ENCODE measurements around the gene VPS13D.

Gene VPS13D

DNA sequence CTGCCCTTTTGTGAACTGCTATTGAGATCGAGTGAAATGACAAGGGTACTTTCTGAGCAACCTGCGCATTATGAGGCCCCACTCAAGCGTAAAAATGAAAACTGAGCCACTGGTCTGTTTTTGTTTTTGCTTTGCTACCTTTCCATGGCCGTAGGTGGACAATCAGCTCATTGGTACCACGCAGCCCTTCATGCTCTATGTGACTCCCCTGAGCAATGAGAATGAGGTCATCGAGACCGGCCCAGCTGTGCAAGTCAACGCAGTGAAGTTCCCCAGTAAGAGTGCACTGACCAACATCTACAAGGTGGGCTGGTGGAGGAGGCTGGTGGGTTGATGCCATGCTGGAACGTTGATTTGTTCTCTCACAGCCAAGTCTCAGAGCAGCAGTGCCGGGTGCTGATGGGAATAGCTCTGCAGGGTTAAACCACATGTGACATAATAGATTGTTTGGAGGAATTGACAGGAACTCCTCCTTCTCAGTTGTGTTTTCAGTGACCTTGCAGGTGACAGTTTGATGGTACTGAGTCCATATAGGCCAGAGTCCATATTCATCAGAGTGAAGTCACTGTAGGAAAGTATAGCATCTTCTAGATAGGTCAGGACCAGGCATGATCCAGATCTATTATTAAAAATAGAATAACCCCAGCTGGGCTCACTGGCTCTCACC lies 170.3 kb downstream of the VPS13D start:
- H3K4me3 ChIP-seq (ENCODE audit: low read depth, low read length): no peak overlapping the region

DNA sequence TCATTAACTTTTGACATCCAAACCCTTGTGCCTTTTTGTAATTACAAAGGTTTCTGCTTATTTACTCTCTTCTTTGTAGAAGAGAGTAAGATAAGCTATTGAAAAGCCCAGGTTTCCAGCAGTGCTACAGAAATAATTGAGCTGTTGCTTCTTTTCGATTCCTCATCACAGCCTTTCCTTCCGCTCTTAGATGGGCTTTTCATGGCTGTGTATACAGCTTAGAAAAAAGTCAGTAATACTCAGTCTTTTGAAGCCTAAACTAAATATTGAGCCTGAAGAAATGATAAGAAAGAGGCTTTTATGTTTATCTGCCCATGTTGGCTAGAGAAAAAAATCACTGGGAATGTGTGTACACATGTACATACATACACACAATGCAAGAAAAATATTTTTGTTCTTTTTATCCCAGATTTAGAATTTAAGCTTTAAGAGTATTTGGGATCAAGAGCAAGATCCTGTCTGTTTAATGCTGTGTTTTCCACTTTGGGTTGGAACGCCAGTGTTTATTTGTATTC lies 172.4 kb downstream of the VPS13D start:
- no peak overlapping the region for H3K4me3 ChIP-seq (ENCODE audit: low read depth, low read length)

DNA sequence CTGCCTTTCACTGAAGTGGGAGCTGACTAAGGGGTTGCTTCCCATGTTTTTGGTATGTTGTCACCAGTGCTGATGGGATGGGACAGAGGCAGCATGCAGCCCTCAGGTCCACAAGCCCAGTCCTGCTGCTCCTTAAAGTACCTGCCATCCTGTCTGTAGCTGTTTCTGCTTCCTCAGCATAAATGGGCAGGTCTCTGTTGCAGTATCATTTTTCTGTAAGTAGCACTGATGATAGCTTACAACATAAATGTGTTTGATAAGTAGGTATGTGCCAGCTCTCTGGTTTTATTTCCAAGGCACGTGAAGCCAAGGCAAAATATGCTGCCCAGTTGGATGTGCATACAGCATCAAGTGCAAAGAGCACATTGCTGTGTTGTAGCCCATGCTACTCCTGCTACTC lies 173.0 kb downstream of the VPS13D start:
- H3K4me3 ChIP-seq (ENCODE audit: low read depth, low read length): no peak overlapping the region

DNA sequence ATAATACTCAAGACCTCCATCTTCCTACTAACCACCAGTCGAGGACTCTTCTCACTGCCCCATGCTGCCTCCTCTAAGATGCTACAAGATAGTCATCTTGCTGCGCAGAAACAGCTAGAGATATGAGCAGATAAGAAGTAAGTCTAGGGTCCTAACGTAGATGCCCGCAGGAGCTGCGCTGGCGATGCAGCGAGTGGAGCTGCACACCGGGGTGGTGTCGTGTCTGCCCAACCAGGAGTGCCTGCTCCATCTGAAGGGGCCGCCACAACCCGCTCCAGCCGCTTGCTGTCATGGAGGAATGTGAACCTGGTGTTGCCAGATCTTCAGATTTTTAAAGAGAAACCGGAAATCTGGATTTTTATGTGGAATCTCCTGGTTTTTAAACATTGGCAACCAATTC lies 175.1 kb downstream of the VPS13D start:
- no peak overlapping the region for H3K4me3 ChIP-seq (ENCODE audit: low read depth, low read length)

DNA sequence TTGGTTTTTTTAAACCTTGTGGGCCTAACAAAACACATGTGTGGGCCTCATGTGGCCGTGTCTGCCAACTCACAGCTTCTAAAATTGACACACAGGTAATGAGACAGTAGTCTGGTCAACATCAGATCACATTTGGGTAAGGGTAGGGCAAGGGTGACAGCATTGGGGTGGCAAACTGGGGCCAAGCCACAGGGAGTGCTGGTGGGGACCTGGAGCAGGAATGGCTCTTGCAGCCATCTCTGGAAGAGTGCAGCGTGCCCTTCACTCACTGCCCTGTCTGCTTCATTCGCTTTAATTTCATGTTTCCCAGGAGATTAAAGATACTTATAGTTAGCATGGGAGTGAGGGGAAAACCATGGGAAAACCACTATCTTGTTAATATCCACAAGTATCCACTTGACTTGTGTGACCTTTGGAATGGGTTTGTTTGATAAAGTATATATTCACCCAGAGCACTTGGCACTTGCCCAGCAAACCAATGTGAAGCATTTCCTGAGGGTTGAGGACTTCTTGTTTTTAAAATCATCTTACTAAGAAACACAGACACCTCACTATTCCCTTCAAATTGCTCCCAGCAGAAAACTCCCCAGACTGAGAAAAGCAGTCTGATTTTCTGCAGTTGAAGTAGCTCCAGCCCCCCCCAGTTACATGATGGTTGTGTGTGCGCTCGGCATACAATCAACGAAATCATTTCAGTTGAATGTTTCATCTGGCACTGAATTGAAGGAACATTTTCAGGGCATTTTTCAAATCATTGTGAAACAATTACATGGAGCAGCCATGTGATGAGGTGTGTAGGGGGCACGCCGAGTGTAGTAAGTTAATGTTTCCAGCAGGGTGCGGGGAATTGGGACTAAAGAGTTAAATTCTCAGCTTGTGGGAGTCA lies 175.7 kb downstream of the VPS13D start:
- no peak overlapping the region for H3K4me3 ChIP-seq (ENCODE audit: low read depth, low read length)

DNA sequence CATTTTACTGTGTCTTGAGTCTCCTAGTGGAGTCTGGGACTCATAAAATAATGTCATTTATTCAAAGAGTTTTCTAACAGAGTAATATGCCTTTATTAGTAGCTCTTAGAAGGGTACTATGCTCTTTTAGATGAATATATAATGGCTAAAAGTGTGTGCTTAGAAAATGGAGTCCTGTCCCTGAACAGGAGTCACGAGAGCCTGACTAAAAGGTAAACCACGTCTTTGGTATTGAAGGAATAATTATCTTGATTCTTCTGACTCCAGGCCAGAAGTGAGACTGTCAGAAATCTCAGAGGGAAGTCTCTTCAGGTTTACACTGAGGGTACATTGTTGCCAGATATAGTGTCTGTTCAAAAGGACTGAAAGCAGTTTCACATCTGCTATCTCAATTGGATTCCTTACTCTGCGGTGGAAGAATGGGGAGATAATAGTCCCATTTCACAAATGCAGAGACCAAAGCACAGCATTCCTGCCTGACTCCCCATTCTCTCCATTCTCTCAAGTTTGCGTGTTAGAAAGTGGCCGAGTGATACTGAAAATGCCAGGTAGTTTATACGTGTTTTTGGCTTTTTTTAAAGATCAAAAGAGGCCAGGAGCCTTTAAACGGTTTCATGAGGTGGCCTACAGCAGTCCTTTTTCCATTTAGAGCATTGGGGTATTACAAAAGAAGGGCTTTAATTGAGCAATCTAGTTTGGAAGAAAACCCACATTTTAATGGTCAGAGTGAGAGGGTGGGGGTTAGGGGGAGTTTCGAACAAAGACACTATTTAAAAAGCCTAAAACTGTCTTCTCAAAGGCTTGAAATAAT lies 176.6 kb downstream of the VPS13D start:
- H3K4me3 ChIP-seq (ENCODE audit: low read depth, low read length): no peak overlapping the region

DNA sequence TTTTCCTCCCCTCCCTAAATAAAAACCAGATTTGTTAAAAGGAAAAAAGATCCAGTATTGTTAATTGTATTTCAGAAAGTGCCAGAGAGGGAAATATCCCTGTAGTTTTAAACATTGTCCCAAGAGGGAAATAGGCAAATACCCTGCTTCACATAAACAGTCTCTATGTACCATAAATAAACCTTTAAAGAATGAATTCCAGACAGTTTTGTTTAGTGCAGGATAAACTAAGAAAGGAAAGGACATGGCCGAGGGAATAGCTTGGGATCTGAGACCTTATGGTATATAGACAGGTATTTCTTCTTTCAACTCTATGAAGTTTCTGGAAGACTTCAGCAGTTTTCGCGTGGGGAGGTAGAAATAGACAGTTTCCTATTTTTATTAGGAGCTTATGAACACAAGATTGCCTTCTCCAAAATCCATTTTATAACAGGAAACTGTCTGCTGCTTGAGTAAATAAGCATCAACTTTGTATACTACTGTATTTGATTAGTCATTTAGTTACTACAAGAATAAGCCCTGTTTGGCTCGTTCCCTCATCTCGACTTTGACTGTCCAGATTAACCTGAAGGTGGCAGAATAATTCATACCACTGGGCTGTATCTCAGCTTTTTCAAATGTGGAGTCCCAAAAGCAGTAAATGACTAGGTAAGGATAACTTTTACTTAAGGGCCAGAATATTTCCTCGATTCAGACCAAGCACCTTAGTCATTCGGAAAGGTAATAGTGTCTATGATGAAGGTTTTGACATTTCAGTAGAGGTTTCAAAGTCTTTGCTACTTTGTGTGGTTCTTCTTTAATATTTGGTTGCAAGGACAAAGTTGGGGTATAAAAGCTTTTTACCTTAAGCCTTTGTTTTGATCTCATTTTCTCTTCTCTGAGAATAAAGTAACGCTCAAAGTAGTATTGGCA lies 177.5 kb downstream of the VPS13D start:
- H3K4me3 ChIP-seq (ENCODE audit: low read depth, low read length): no peak overlapping the region

DNA sequence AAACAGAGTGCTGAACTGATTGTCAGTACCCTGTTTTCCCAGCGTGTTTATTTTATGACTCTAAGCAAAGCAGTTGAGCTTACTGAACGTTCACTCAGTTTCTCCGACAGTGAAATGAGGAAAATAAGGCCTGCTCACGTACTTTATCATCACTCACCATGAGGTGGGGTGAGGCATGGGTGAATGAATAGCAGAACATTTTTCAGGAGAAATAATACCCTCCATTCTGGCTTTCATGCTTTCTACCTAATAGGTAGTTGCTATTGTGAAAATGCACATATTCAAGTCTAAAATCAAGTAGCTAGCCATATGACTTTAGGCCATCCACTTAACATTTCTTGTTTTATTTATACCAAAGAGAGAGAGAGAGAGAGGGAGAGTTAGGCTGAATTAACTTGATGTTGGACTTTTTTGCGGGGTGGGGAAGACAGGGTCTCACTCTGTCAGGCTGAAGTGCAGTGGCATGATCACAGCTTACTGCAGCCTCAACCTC lies 178.2 kb downstream of the VPS13D start:
- no peak overlapping the region for H3K4me3 ChIP-seq (ENCODE audit: low read depth, low read length)

DNA sequence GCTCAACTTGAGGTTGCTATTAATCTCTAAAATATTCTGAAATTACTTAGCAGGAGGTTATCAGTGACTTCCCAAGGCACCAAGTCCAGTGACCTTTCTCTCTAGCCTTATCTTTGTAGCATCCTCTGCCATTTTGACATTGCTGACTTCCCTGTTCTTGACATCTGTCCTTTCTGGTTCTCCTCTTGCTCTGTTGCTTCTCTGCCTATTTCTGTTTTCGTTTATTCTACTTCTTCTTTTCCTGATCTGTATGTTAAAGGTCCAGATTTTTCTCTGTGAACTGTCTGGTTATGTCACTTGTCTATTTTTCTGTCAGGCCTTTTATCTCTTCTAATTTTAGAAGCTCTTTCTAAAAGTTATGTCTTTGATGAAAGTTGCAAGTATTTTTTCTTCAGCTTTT lies 178.8 kb downstream of the VPS13D start:
- H3K4me3 ChIP-seq (ENCODE audit: low read depth, low read length): no peak overlapping the region

DNA sequence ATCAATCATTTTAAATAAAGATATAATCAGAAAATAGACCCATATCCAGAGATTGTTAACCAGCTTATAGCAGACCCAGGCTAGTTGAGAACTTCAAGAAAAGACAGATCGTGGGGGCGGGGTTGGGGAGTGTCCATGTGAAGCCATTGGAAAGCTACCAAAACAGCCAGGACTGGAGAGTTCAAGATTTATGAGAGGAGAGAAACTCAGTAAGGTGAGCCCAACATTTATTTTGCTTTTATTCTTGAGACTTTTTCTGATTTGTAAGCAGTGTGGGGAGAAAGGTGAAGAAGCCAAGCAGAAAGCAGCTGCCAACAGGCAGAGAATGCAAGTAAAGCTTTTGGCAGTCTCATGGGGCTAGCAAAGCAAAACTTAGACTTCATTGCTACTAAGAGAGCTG lies 179.9 kb downstream of the VPS13D start:
- H3K4me3 ChIP-seq (ENCODE audit: low read depth, low read length): no peak overlapping the region

DNA sequence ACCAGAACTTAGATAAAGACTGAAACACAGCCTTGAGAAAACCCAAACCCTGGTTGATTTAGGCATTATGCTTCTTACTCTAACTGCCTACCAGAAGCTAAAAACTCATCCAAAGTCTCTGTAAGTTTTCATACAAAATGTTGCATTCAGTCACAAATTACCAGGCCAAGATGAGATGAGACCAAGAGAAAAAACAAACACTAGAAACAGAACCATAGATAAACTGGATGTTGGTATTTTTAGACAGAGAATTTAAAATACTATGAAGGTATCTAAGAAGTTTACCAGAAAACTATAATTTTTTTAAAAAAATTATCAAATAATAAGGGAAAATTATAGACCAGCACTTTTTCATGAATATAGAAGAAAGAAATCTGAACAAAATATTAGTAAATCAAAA lies 180.5 kb downstream of the VPS13D start:
- H3K4me3 ChIP-seq (ENCODE audit: low read depth, low read length): no peak overlapping the region

DNA sequence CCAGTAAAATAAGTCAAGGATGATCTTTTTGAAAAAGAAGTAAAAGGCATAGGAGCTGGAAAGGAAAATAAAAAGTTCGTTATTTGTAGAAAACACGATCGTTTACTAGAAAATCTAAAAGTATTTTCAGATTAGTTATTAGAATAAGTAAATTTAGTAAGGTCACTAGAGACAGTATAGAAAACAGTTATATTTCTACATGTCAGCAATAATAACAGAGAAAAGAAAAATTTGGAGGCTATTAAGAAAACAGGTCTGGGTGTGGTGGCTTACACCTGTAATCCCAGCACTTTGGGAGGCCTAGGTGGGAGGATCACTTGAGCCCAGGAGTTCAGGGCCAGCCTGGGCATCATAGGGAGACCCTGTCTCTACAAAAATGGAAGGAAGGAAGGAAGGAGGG lies 181.3 kb downstream of the VPS13D start:
- no peak overlapping the region for H3K4me3 ChIP-seq (ENCODE audit: low read depth, low read length)

DNA sequence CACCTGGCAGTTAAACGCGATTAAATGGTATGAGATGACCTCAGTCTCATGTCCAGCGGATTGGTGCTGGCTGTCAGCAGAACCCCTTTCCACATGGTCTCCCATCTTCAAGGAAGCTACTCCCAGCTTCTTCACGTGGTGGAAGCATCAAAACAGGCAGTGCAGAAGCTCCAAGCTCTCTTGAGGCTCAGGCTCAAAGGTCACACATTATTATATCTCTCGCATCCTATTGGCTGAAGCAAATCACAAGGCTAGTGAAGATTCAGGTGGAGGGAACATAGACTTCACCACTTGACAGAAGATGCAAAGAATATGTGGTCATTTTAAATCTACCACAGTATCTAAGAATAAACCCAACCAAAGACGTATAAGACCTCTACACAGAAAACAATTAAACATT lies 181.9 kb downstream of the VPS13D start:
- H3K4me3 ChIP-seq (ENCODE audit: low read depth, low read length): no peak overlapping the region

DNA sequence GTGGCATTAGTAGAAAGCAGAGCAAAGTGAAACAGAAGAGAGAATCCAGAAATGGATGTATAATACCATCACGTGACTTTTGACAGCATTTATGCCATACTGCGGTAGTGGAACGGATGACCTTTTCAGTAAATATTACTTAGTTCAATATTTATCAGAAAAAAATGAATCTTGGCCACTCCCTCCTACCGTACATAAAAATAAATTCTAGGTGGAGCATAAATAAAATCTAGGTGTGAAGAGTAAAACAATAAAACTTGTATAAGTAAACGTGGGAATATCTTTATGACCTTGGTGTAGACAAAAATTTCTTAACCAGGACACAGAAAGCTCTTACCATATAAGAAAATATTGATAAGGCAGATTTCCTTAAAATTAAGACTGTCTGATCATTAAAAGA lies 182.6 kb downstream of the VPS13D start:
- H3K4me3 ChIP-seq (ENCODE audit: low read depth, low read length): no peak overlapping the region

DNA sequence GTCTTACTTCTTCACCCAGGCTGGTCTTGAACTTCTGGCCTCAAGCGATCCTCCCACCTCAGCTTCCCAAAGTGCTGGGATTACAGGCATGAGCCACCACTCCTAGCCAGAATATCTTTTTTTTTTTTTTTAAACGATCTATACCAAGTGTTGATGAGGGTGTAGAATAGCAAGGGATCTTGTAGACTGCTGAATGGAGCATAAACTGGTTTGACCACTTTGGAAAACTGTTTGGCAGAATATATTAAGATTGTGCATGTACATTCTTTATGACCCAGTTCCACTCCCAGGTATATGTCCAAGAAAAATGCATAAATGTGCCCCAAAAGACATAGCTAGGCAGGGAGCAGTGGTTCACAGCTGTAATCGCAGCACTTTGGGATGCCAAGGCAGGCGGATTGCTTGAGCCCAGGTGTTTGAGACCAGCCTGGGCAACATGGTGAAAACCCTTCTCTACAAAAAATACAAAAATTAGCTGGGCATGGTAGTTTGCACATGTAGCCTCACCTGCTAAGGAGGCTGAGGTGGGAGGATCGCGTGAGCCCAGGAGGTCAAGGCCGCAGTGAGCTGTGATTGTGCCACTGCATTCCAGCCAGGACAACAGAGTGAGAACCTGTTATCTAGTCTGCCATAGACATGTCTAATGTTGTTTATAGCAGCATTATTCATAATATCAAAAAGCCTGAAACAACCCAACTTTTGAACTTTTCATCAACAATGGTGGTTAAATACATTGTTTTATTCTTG lies 184.0 kb downstream of the VPS13D start:
- H3K4me3 ChIP-seq (ENCODE audit: low read depth, low read length): no peak overlapping the region

DNA sequence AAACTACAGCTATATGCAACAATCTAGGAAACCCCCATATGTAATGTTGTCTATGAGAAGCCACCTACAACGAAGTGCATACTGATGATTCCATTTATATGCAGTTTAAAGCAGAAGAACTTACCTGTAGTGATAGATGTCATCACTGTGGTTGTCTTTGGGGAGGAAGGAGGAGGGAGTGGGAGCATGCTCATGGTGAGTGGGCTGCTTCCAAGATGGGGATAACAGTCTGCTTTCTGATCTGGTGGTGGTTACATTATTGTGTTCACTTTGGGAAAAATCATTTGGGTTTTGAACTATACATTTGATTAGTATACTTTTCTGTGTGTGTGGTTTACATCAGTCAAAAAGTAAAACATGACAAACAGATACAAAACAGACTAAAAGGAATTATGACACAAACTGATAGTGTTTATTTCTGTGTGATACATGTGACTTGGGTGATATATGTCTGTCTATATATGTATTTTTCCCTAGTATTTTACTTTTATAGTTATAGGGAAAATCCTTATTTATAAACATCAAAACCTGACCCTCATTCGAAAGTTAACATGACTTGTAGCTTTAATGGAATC lies 184.7 kb downstream of the VPS13D start:
- H3K4me3 ChIP-seq (ENCODE audit: low read depth, low read length): no peak overlapping the region

DNA sequence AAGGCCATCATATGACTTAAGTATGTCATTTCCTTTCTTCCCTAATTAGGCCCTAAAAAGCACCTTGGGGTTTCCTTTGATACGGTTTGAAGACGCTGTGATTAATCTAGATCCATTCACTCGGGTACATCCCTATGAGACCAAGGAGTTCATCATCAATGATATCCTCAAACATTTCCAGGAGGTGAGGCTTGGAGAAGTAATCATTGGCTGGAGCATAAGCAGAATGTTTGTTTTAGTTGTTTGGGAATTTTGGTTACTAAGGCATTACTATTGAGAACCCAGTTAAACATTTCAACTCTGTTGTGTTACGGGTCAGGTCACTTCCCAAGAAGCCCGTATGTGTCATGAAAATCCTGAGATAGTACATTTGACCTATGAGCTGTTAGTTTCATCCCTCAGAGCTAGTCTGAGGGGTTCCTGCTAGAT lies 185.2 kb downstream of the VPS13D start:
- no peak overlapping the region for H3K4me3 ChIP-seq (ENCODE audit: low read depth, low read length)

DNA sequence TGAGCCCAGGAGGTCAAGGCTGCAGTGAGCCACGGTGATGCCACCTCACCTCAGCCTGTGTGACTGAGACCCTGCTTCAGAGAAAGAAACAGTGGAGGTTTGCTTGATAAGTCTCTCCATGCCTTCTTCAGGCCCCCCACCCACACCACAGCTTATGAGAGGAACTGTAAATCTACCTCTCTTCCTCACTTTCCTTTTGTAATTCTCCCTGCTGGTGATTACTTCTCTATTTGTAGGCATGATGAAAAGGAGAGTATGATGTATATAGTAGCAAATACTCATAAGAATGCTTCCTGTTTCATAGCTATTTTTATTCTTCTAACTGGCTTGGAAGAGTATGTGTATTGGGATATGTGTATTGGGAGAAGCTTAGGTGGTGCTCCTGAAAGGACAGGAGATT lies 186.3 kb downstream of the VPS13D start:
- no peak overlapping the region for H3K4me3 ChIP-seq (ENCODE audit: low read depth, low read length)

DNA sequence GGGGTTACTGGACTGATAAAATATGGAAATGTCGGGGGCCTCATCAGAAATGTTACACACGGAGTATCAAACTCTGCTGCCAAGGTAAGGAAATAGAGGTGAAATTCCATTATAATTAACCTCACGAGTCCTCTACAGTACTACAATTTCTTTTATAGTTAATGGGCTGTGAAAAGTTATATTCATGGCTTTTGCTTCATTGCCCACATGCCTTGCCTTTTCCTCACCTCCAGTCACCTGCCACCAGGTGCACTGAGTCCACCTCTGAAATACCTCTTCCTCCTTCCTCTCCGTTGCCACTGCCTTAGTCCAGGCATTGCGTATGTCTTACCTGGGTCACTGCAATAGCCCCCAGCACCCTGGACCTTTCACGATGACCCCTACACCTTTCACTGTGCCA lies 186.9 kb downstream of the VPS13D start:
- no peak overlapping the region for H3K4me3 ChIP-seq (ENCODE audit: low read depth, low read length)
